Activated T-helper 2 cell treated with anti-CD3 and anti-CD28 coated beads, Interferon-gamma antibody, Interleukin-2, Interleukin-4, amounts not matched to agents 10 μg/mL and 5 μg/mL and 100 μg/mL, durations not matched to agents 14 hours and 24 hours and 36 hours (primary cell): ENCODE measurements around the gene NHP2. TPM values are rescaled to one million over a fixed set of nuclear protein-coding genes. Genes with fewer than 3 reads are reported as not detected.

Experiments used
- DNase-seq: peaks from one replicate; pipeline ENCODE4 v3.0.0; 2021; ENCODE audit warnings: low spot score
- H3K27ac Mint-ChIP-seq: one replicate; pipeline ENCODE4 v1.8.0; 2021; ENCODE audit warnings: mixed read lengths
- H3K27me3 Mint-ChIP-seq: one replicate; pipeline ENCODE4 v1.8.0; 2021; ENCODE audit warnings: low read depth, mixed read lengths
- H3K36me3 Mint-ChIP-seq: one replicate; pipeline ENCODE4 v1.8.0; 2021; ENCODE audit warnings: low read depth, mixed read lengths
- H3K4me1 Mint-ChIP-seq: one replicate; pipeline ENCODE4 v1.8.0; 2021; ENCODE audit warnings: low read depth, mixed read lengths
- H3K4me3 Mint-ChIP-seq: one replicate; pipeline ENCODE4 v1.8.0; 2021; ENCODE audit warnings: low read depth, mild to moderate bottlenecking, moderate library complexity, mixed read lengths
- H3K9me3 Mint-ChIP-seq: one replicate; pipeline ENCODE4 v1.8.0; 2021; ENCODE audit warnings: mixed read lengths
- intact Hi-C: fragments of 100-400 bp; cut with micrococcal nuclease; formaldehyde crosslinking; loops from one replicate; pipeline ENCODE4 v1.15.1; 2023
- total RNA-seq: library from RNA; stranded (reverse); gene quantifications from 2 replicates; pipeline ENCODE4 v1.2.3, GENCODE V29; 2022

NHP2 gene
- total RNA-seq, 1 donor from 2014 or later = 228 TPM

- H3K9me3 Mint-ChIP-seq = no peaks in the 10 kb centered on the region
- H3K27me3 Mint-ChIP-seq = peaks cover 28% of the 10 kb centered on the region
Observed at GRCh38 chr5:178192244-178192643, 38.6 kb upstream of the NHP2 start.

GRCh38 chr5:178191661-178192060 is 38.0 kb upstream of the NHP2 start:
- H3K4me3 Mint-ChIP-seq = no peak overlapping the region
- peaks cover 28% of the 10 kb centered on the region for H3K27me3 Mint-ChIP-seq
- no peak for DNase-seq
- no peak overlapping the region for H3K27ac Mint-ChIP-seq
- intact Hi-C loops = no loop called here
- H3K4me1 Mint-ChIP-seq = peaks cover 7% of the 10 kb centered on the region
- H3K9me3 Mint-ChIP-seq = no peaks in the 10 kb centered on the region
- no peaks in the 10 kb centered on the region for H3K36me3 Mint-ChIP-seq

More at GRCh38 chr5:178192244-178192643, 38.6 kb upstream of the NHP2 start:
- Mint-ChIP-seq H3K4me1 (peaks cover 7% of the 10 kb centered on the region), H3K27ac (no peak overlapping the region), H3K36me3 (no peaks in the 10 kb centered on the region), H3K4me3 (no peak overlapping the region)
- intact Hi-C loops = no loop called here
- DNase-seq = no peak

- Mint-ChIP-seq H3K27ac (no peak overlapping the region), H3K4me3 (no peak overlapping the region), H3K27me3 (peaks cover 23% of the 10 kb centered on the region), H3K9me3 (no peaks in the 10 kb centered on the region), H3K4me1 (peaks cover 12% of the 10 kb centered on the region), H3K36me3 (no peaks in the 10 kb centered on the region)
- no peak for DNase-seq
- intact Hi-C loops = no loop called here
Observed at GRCh38 chr5:178189433-178189832, 35.7 kb upstream of the NHP2 start.

- H3K27ac Mint-ChIP-seq = no peak within 1 kb of the TSS
- peaks cover 9% of the 10 kb centered on the region for H3K27me3 Mint-ChIP-seq
- H3K36me3 Mint-ChIP-seq = no peaks in the 10 kb centered on the region
- H3K9me3 Mint-ChIP-seq = no peaks in the 10 kb centered on the region
- intact Hi-C loops = no loop called here
- DNase-seq = no peak
- H3K4me3 Mint-ChIP-seq = no peak within 1 kb of the TSS
- H3K4me1 Mint-ChIP-seq = peaks cover 11% of the 10 kb centered on the region
Observed at GRCh38 chr5:178187014-178187413, 33.3 kb upstream of the NHP2 start, which contains the start of gene GMCL2. TSS of gene GMCL2 (minus strand) at chr5:178187371. CDS start at chr5:178187299, 72 bp downstream.

GRCh38 chr5:178186427-178186826 is 32.7 kb upstream of the NHP2 start:
- Mint-ChIP-seq H3K27ac (no peak overlapping the region), H3K9me3 (no peaks in the 10 kb centered on the region), H3K4me3 (no peak overlapping the region), H3K4me1 (peaks cover 13% of the 10 kb centered on the region), H3K36me3 (no peaks in the 10 kb centered on the region), H3K27me3 (peaks cover 9% of the 10 kb centered on the region)
- no peak for DNase-seq
- intact Hi-C loops = no loop called here

- H3K4me3 Mint-ChIP-seq = no peak overlapping the region
- no peak for DNase-seq
- intact Hi-C loops = no loop called here
- peaks cover 13% of the 10 kb centered on the region for H3K4me1 Mint-ChIP-seq
- no peaks in the 10 kb centered on the region for H3K9me3 Mint-ChIP-seq
- no peak overlapping the region for H3K27ac Mint-ChIP-seq
- no peaks in the 10 kb centered on the region for H3K36me3 Mint-ChIP-seq
- H3K27me3 Mint-ChIP-seq = peaks cover 2% of the 10 kb centered on the region
Observed at GRCh38 chr5:178182158-178182876, 28.6 kb upstream of the NHP2 start.

- no peak overlapping the region for H3K27ac Mint-ChIP-seq
- no peak for DNase-seq
- peaks cover 3% of the 10 kb centered on the region for H3K27me3 Mint-ChIP-seq
- no peaks in the 10 kb centered on the region for H3K9me3 Mint-ChIP-seq
- H3K4me1 Mint-ChIP-seq = peaks cover 7% of the 10 kb centered on the region
- no peak overlapping the region for H3K4me3 Mint-ChIP-seq
- H3K36me3 Mint-ChIP-seq = no peaks in the 10 kb centered on the region
- intact Hi-C loops = no loop called here
Observed at GRCh38 chr5:178180141-178180863, 26.6 kb upstream of the NHP2 start.

- Mint-ChIP-seq H3K36me3 (no peaks in the 10 kb centered on the region), H3K27ac (no peak overlapping the region), H3K27me3 (peaks cover 3% of the 10 kb centered on the region), H3K4me1 (peaks cover 7% of the 10 kb centered on the region), H3K4me3 (no peak overlapping the region), H3K9me3 (no peaks in the 10 kb centered on the region)
- intact Hi-C loops = no loop called here
- no peak for DNase-seq
Observed at GRCh38 chr5:178177569-178177968, 23.9 kb upstream of the NHP2 start.

- Mint-ChIP-seq H3K4me3 (no peak overlapping the region), H3K27ac (no peak overlapping the region), H3K27me3 (peaks cover 3% of the 10 kb centered on the region), H3K9me3 (no peaks in the 10 kb centered on the region), H3K36me3 (no peaks in the 10 kb centered on the region), H3K4me1 (no peaks in the 10 kb centered on the region)
- DNase-seq = no peak
- intact Hi-C loops = no loop called here
Observed at GRCh38 chr5:178176791-178177190, 23.1 kb upstream of the NHP2 start.

- Mint-ChIP-seq H3K9me3 (no peaks in the 10 kb centered on the region), H3K27ac (no peak overlapping the region), H3K36me3 (no peaks in the 10 kb centered on the region), H3K4me1 (no peaks in the 10 kb centered on the region), H3K4me3 (no peak overlapping the region), H3K27me3 (peaks cover 3% of the 10 kb centered on the region)
- no peak for DNase-seq
- intact Hi-C loops = no loop called here
Observed at GRCh38 chr5:178174456-178174855, 20.8 kb upstream of the NHP2 start.

GRCh38 chr5:178170455-178170854 is 16.8 kb upstream of the NHP2 start:
- H3K27ac Mint-ChIP-seq = no peak overlapping the region
- no peaks in the 10 kb centered on the region for H3K36me3 Mint-ChIP-seq
- H3K4me3 Mint-ChIP-seq = no peak overlapping the region
- H3K9me3 Mint-ChIP-seq = no peaks in the 10 kb centered on the region
- H3K27me3 Mint-ChIP-seq = peaks cover 14% of the 10 kb centered on the region
- no peak for DNase-seq
- intact Hi-C loops = no loop called here
- H3K4me1 Mint-ChIP-seq = no peaks in the 10 kb centered on the region

- Mint-ChIP-seq H3K27me3 (peaks cover 33% of the 10 kb centered on the region), H3K9me3 (no peaks in the 10 kb centered on the region), H3K4me1 (peaks cover 8% of the 10 kb centered on the region), H3K4me3 (no peak overlapping the region), H3K36me3 (no peaks in the 10 kb centered on the region), H3K27ac (no peak overlapping the region)
- DNase-seq = no peak
- intact Hi-C loops = loop anchor here (2.0 kb wide), 1 partner anchor 17 kb away; no protein-coding TSS in a partner anchor
Observed at GRCh38 chr5:178165581-178165980, 11.9 kb upstream of the NHP2 start.
